NCI-H146 treated with DMSO at 0.1 percent for 48 hours (cell line): ENCODE measurements around the gene BTBD6.
"Not testable (repeated sequence)": the region's sequence is repeated elsewhere in the genome, so short reads cannot be mapped to it uniquely, and the experiment has no call there.

Experiments
- DNase-seq: peaks from one replicate; lab custom pipeline; 2025; ENCODE audit not compliant: unreplicated experiment; lab: John Stamatoyannopoulos, UW

Gene BTBD6

DNA sequence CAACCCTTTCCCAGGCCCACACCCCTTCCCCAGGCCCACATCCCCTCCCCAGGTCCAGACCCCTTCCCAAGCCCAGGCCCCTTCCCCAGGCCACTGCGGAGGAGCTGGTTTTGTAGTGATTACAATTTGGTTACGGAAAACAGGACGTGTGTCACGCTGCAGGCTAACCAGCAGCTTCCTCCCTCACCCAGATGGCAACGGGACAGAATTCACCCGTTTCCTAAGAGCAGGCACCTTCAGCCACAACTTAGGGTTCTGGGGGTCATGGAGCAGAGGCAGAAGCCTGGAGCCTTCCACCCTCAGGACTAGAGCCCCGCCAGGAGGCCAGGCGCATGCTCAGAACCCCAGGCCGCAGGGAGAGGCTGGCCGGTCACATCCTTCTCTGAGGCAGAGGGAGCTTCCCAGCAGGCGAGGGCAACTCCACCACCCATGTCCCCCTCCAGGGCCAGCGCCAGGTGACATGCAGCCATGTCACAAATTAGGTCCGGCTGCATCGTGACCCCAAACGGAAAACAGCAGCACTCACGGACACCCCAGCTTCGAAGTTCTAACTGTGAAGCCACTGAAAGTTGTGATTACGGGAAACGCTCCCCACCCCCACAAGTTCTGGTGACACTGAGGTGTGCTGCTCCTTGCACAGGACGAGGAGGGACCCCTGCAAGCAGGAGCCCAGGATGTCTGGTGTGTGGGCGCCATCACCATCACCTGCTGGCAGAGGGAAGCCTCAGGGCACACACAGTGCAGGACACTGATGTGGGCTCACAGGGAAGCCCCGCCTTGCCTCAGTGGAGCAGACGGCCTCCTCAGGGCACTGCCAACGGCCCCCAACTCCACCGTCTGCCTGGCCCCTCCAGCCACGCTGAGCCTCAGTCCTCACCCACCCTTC is 44.7 kb downstream of the BTBD6 start:
- DNase-seq, result no peak

DNA sequence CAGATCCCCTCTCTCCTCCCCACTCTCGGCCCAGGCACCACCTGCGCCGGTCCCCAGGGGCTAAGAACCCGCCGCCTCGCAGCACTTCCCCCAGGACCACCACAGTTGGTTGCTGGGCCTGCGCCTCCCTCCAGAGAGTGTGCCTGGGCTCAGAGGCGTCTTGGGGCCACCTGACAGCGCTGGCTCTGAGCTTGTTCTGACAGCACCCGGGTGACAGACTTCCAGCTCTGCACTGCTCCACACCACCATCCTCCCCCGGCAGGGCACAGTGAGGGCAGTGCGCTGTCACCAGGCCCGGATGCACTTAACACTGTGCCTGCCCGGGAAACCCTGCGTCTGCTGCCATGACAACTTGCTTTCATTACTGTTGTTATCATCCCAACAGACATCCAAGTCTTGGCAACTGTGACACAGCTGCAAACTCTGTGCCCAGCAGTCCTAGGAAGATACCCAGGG is 45.8 kb downstream of the BTBD6 start:
- no peak for DNase-seq

DNA sequence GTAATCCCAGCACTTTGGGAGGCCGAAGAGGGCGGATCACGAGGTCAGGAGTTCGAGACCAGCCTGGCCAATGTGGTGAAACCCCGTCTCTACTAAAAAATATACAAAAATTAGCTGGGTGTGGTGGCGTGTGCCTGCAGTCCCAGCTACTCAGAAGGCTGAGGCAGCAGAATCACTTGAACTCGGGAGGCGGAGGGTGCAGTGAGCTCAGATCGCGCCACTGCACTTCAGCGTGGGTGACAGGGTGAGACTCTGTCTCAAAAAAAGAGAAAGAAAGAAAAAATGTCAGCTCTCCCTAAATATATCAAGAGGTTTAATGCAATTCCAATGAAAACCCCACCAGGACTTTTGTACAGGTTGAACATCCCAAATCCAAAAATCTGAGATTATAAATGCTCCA is 49.0 kb downstream of the BTBD6 start:
- not testable (repeated sequence) for DNase-seq

DNA sequence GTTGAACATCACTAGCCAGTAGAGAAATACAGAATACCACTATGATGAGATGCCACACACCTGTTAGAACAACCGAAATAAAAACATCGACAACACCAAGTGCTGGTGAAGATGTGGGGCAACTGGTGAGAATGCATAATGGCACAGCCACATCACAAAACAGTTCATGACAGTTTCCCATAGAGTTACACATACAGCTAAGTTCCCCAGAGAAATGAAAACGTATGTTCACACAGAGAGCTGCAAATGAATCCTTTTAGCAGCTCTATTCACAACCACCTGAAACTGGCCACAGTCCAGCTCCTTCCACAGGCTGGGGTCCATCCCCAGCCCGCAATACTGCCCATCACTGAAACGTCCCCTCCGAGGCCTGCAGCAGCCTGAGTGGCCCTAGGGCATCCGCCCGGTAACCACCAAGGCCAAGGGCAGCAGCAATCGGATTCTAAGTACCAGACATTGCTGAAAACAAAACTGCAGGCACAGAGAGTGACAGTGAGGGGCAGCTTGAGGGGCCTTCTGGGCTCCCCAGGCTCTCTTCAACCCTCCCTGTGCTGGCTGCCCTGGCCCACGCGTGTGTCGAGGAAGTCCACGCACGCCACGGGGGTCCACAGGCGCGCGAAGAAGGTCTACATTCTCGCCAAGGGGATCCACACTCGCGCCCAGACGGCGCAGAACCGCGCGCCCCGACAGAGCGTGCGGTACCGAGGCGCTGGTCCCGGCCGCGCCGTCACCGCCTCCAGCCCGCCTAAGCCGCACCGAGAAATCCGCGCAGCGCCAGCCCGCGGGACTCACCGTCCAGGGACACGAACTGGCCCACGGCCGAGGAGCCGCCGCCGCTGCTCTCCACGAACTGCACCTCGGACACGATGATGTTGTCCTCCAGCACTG is 51.6 kb downstream of the BTBD6 start:
- no peak for DNase-seq
